MM.1S (cell line): ENCODE measurements around the gene SCLY.

Source experiments
- CTCF ChIP-seq: fragments of 300-600 bp; sonication (generic); IDR thresholded peaks from 2 replicates; pipeline ENCODE4 v1.5.1; 2016; ENCODE audit warnings: antibody characterized with exemption, low read length, mixed read lengths
- EZH2 ChIP-seq: fragments of 300-600 bp; sonication (generic); optimal IDR thresholded peaks from 2 replicates; pipeline ENCODE3; 2017; ENCODE audit warnings: low read depth, mild to moderate bottlenecking, antibody characterized with exemption, low read length, mixed read lengths

GRCh38 chr2:238094438-238095022 lies 33.7 kb downstream of the SCLY start:
- TF ChIP-seq CTCF (no peak), EZH2 (no peak)
